Astrocyte (in vitro differentiated cells and primary cell): ENCODE results near the gene FDPS. TPM values are rescaled to one million over a fixed set of nuclear protein-coding genes. Genes with fewer than 3 reads are reported as not detected.

Experiments used
- DNase-seq: peaks from one replicate; pipeline ENCODE4 v3.0.0-alpha.2; 2010; ENCODE audit warnings: low read depth
- FAIRE-seq: peaks from 2 replicates; lab custom pipeline; 2011; peaks lifted over from hg19 to GRCh38; lab: Jason Lieb, UNC
- H2AFZ ChIP-seq: 2 replicates; pipeline ENCODE4 v1.6.0; 2012; ENCODE audit warnings: low read depth, low read length, inconsistent platforms
- H3K27ac ChIP-seq: 2 replicates; pipeline ENCODE4 v1.5.1; 2011; ENCODE audit warnings: low read depth, low read length, inconsistent platforms
- H3K27me3 ChIP-seq: 2 replicates; pipeline ENCODE4 v1.6.0; 2011; ENCODE audit warnings: low read length, inconsistent platforms; ENCODE audit not compliant: insufficient read depth
- H3K36me3 ChIP-seq: 2 replicates; pipeline ENCODE4 v1.5.1; 2011; ENCODE audit warnings: low read length, inconsistent platforms; ENCODE audit not compliant: insufficient read depth
- H3K4me1 ChIP-seq: 2 replicates; pipeline ENCODE4 v1.5.1; 2011; ENCODE audit warnings: low read length, inconsistent platforms; ENCODE audit not compliant: insufficient read depth
- H3K4me2 ChIP-seq: 2 replicates; pipeline ENCODE4 v1.6.0; 2012; ENCODE audit warnings: low read length, inconsistent platforms
- H3K4me3 ChIP-seq: 2 replicates; pipeline ENCODE4 v1.5.1; 2011; ENCODE audit warnings: low read depth, mild to moderate bottlenecking, low read length, inconsistent platforms; ENCODE audit not compliant: insufficient read depth
- H3K79me2 ChIP-seq: 2 replicates; pipeline ENCODE4 v1.6.0; 2012; ENCODE audit warnings: mild to moderate bottlenecking, low read length, inconsistent platforms; ENCODE audit not compliant: insufficient read depth
- H3K9ac ChIP-seq: 2 replicates; pipeline ENCODE4 v1.6.0; 2012; ENCODE audit warnings: mild to moderate bottlenecking, low read length, inconsistent platforms
- H3K9me3 ChIP-seq: 2 replicates; pipeline ENCODE4 v1.5.1; 2012; ENCODE audit warnings: low read depth, mild to moderate bottlenecking, low read length, inconsistent platforms; ENCODE audit not compliant: insufficient read depth
- H4K20me1 ChIP-seq: 2 replicates; pipeline ENCODE4 v1.6.0; 2012; ENCODE audit warnings: low read length, inconsistent platforms; ENCODE audit not compliant: insufficient read depth
- H3K27ac Mint-ChIP-seq: one replicate; pipeline ENCODE4 v1.8.0; 2021; ENCODE audit warnings: mild to moderate bottlenecking, mixed read lengths; ENCODE audit not compliant: unreplicated experiment
- H3K27me3 Mint-ChIP-seq: one replicate; pipeline ENCODE4 v1.8.0; 2021; ENCODE audit warnings: low read depth, mixed read lengths; ENCODE audit not compliant: unreplicated experiment
- H3K36me3 Mint-ChIP-seq: one replicate; pipeline ENCODE4 v1.8.0; 2021; ENCODE audit warnings: low read depth, mixed read lengths; ENCODE audit not compliant: unreplicated experiment
- H3K4me1 Mint-ChIP-seq: one replicate; pipeline ENCODE4 v1.8.0; 2021; ENCODE audit warnings: low read depth, mixed read lengths; ENCODE audit not compliant: unreplicated experiment
- H3K4me3 Mint-ChIP-seq: one replicate; pipeline ENCODE4 v1.8.0; 2021; ENCODE audit warnings: mild to moderate bottlenecking, moderate library complexity, mixed read lengths; ENCODE audit not compliant: unreplicated experiment
- H3K9me3 Mint-ChIP-seq: one replicate; pipeline ENCODE4 v1.8.0; 2021; ENCODE audit warnings: mild to moderate bottlenecking, mixed read lengths; ENCODE audit not compliant: unreplicated experiment
- CTCF ChIP-seq: IDR thresholded peaks from 2 replicates; pipeline ENCODE4 v1.5.1; 2011; ENCODE audit warnings: low read depth, mild to moderate bottlenecking, inconsistent platforms, low read length, moderate library complexity; ENCODE audit not compliant: insufficient read depth
- EZH2 ChIP-seq: IDR thresholded peaks from 2 replicates; pipeline ENCODE4 v1.6.1; 2012; ENCODE audit warnings: mild to moderate bottlenecking, low read length, inconsistent platforms; ENCODE audit not compliant: insufficient read depth
- total RNA-seq: library from RNA; stranded (reverse); gene quantifications from 2 replicates; pipeline ENCODE4 v1.2.1, GENCODE V29; 2021

FDPS gene
- total RNA-seq, 1 donor from 2014 or later: 217 TPM

GRCh38 chr1:155316922-155317321 is 8.3 kb downstream of the FDPS start:
- Histone ChIP-seq H3K27me3 (no peaks in the 10 kb centered on the region), H3K27ac (no peak overlapping the region), H2AFZ (no peak overlapping the region), H3K4me2 (no peak overlapping the region), H3K79me2 (peaks cover 25% of the 10 kb centered on the region), H4K20me1 (peaks cover 34% of the 10 kb centered on the region), H3K4me1 (peaks cover 17% of the 10 kb centered on the region), H3K9ac (no peak overlapping the region), H3K4me3 (no peak overlapping the region), H3K36me3 (peaks cover 25% of the 10 kb centered on the region), H3K9me3 (no peaks in the 10 kb centered on the region)
- Mint-ChIP-seq H3K9me3 (no peaks in the 10 kb centered on the region), H3K36me3 (peaks cover 7% of the 10 kb centered on the region), H3K27ac (no peak overlapping the region), H3K4me1 (peaks cover 7% of the 10 kb centered on the region), H3K4me3 (no peak overlapping the region), H3K27me3 (no peaks in the 10 kb centered on the region)
- no peak for FAIRE-seq
- TF ChIP-seq CTCF (no peak), EZH2 (no peak)
- no peak for DNase-seq

- Mint-ChIP-seq H3K36me3 (peaks cover 7% of the 10 kb centered on the region), H3K27ac (no peak overlapping the region), H3K27me3 (no peaks in the 10 kb centered on the region), H3K9me3 (no peaks in the 10 kb centered on the region), H3K4me3 (no peak overlapping the region), H3K4me1 (peaks cover 7% of the 10 kb centered on the region)
- peaks cover 25% of the 10 kb centered on the region for H3K4me1 ChIP-seq
- peaks cover 16% of the 10 kb centered on the region for H3K79me2 ChIP-seq
- no peaks in the 10 kb centered on the region for H3K9me3 ChIP-seq
- TF ChIP-seq CTCF: no peak
- no peak for TF ChIP-seq EZH2
- H3K9ac ChIP-seq: no peak overlapping the region
- H3K27ac ChIP-seq: no peak overlapping the region
- no peak overlapping the region for H2AFZ ChIP-seq
- peaks cover 31% of the 10 kb centered on the region for H4K20me1 ChIP-seq
- no peak overlapping the region for H3K4me3 ChIP-seq
- H3K27me3 ChIP-seq: no peaks in the 10 kb centered on the region
- FAIRE-seq: no peak
- no peak for DNase-seq
- H3K36me3 ChIP-seq: peaks cover 23% of the 10 kb centered on the region
- H3K4me2 ChIP-seq: no peak overlapping the region
These were observed 9.4 kb downstream of the FDPS start for GRCh38 chr1:155318082-155318481.

GRCh38 chr1:155319536-155319935 is 10.9 kb downstream of the FDPS start:
- Histone ChIP-seq H2AFZ (no peak overlapping the region), H3K4me1 (peaks cover 25% of the 10 kb centered on the region), H3K4me3 (no peak overlapping the region), H3K27ac (no peak overlapping the region), H3K9ac (no peak overlapping the region), H3K36me3 (peaks cover 17% of the 10 kb centered on the region), H3K9me3 (no peaks in the 10 kb centered on the region), H3K4me2 (no peak overlapping the region), H3K79me2 (peaks cover 10% of the 10 kb centered on the region), H3K27me3 (no peaks in the 10 kb centered on the region), H4K20me1 (peaks cover 26% of the 10 kb centered on the region)
- TF ChIP-seq CTCF (no peak), EZH2 (no peak)
- no peaks in the 10 kb centered on the region for H3K27me3 Mint-ChIP-seq
- no peak overlapping the region for H3K4me3 Mint-ChIP-seq
- no peaks in the 10 kb centered on the region for H3K9me3 Mint-ChIP-seq
- FAIRE-seq (no peak), DNase-seq (no peak)
- H3K36me3 Mint-ChIP-seq: peaks cover 7% of the 10 kb centered on the region
- H3K27ac Mint-ChIP-seq: no peak overlapping the region
- peaks cover 7% of the 10 kb centered on the region for H3K4me1 Mint-ChIP-seq
